GM23248 (cell line): ENCODE data around the gene MRPL46.

ENCODE experiments used
- EZH2 ChIP-seq: fragments of 200-600 bp; sonication (generic); IDR thresholded peaks from 2 replicates; pipeline ENCODE4 v1.6.1; 2018; ENCODE audit warnings: antibody characterized with exemption, mild to moderate bottlenecking; ENCODE audit not compliant: insufficient read depth, poor library complexity, severe bottlenecking
- EZH2phosphoT487 ChIP-seq: fragments of 200-600 bp; sonication (generic); IDR thresholded peaks from 2 replicates; pipeline ENCODE4 v1.6.1; 2018; ENCODE audit warnings: antibody characterized with exemption, moderate library complexity, mild to moderate bottlenecking, low read depth; ENCODE audit not compliant: insufficient read depth

- TF ChIP-seq EZH2phosphoT487 = no peak
- no peak for TF ChIP-seq EZH2
Observed at GRCh38 chr15:88477126-88477525, 9.9 kb upstream of the MRPL46 start.
